VCaP (cell line): ENCODE data around the gene TRIM38.

ENCODE experiments used
- H3K27ac ChIP-seq: fragments of 450-650 bp; 2 replicates; pipeline ENCODE4 v1.5.1; 2017
- TF ChIP-seq, protein P1 (sequence below): fragments of 450-650 bp; conservative IDR thresholded peaks from 2 replicates; pipeline ENCODE4 v1.5.1; 2017; ENCODE audit warnings: mild to moderate bottlenecking, moderate library complexity

TRIM38 gene

DNA sequence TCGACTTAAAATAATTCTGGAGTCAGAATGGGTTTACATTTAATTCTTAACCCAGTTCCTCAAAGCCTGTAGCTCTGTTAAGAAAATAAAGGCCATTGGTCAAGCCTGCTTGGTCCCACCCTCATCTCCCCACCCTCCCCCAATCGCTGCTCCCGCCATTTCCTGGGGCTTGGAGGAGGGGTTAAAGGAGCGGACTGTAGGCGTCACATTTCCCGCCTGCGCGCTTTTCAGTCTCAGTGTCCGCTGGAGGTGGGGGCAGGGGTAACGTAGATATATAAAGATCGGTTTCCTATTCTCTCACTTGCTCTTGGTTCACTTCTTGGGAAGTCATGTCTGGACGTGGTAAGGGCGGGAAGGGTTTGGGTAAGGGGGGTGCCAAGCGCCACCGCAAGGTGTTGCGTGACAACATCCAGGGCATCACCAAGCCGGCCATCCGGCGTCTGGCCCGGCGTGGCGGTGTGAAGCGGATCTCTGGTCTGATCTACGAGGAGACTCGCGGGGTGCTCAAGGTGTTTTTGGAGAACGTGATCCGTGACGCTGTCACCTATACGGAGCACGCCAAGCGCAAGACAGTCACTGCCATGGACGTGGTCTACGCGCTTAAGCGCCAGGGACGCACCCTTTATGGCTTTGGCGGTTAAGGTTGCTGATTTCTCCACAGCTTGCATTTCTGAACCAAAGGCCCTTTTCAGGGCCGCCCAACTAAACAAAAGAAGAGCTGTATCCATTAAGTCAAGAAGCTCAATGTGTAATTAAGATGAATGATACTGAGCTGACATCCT is 58.9 kb downstream of the TRIM38 start:
- peak overlapping the region; percentile 99 for H3K27ac ChIP-seq
- TF ChIP-seq, protein P1, sequence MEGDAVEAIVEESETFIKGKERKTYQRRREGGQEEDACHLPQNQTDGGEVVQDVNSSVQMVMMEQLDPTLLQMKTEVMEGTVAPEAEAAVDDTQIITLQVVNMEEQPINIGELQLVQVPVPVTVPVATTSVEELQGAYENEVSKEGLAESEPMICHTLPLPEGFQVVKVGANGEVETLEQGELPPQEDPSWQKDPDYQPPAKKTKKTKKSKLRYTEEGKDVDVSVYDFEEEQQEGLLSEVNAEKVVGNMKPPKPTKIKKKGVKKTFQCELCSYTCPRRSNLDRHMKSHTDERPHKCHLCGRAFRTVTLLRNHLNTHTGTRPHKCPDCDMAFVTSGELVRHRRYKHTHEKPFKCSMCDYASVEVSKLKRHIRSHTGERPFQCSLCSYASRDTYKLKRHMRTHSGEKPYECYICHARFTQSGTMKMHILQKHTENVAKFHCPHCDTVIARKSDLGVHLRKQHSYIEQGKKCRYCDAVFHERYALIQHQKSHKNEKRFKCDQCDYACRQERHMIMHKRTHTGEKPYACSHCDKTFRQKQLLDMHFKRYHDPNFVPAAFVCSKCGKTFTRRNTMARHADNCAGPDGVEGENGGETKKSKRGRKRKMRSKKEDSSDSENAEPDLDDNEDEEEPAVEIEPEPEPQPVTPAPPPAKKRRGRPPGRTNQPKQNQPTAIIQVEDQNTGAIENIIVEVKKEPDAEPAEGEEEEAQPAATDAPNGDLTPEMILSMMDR, result no peak

DNA sequence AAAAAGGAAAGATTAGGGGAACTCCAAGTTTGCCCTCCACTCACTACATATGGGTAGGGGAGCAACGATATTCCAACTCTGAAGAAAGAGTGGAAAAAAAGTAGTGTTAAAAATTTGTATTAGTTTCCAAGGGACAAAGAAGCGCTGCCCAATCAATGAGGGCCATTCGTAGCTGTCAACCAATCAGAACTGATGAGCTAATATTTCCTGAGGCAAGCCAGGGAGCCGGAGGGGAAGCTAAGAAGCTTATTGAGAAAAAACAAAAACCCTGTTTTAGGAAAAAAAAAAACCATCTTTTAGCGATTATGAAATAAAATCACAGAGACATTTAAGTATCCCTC is 59.5 kb downstream of the TRIM38 start:
- TF ChIP-seq, protein P1, result no peak
- H3K27ac ChIP-seq, result peak overlapping the region; percentile 99

DNA sequence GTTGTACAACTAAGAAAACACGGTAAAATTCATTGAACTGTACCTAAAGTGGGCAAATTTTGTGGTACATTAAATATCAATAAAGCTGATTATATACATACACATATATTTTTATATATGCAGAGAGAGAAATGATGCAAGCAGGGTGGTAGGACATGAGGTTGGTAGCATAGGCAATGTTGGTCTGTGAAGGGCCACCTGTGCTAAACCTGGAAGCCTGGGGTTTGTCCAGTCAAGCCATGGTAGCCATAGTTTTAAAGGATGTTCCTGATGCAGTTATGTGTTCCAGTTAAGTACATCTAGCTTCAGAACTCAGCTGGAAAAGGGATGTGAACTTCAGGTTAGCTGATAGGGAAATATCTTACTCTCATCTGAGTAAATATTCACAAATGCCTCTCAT is 60.1 kb downstream of the TRIM38 start:
- TF ChIP-seq, protein P1, result no peak
- H3K27ac ChIP-seq, result peak overlapping the region; percentile 99

DNA sequence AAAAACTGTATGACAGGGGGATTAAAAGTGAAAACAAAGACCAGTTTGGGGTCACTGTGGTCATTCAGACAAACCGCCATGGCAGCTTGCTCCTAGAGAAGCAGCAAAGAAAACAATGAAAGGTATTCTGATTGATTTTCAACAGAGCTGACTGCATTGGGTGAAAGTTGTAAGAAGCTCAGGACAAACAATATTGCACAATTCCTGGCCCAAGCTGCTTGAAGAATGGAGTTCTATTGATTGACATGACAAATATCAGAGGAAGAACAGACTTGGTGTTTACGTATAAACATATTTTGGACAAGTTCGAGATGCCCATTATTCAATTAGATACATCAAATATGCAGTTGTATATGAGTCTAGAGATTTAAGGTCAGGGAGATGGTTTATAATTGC is 62.0 kb downstream of the TRIM38 start:
- H3K27ac ChIP-seq, result no peak overlapping the region
- TF ChIP-seq, protein P1, result no peak

DNA sequence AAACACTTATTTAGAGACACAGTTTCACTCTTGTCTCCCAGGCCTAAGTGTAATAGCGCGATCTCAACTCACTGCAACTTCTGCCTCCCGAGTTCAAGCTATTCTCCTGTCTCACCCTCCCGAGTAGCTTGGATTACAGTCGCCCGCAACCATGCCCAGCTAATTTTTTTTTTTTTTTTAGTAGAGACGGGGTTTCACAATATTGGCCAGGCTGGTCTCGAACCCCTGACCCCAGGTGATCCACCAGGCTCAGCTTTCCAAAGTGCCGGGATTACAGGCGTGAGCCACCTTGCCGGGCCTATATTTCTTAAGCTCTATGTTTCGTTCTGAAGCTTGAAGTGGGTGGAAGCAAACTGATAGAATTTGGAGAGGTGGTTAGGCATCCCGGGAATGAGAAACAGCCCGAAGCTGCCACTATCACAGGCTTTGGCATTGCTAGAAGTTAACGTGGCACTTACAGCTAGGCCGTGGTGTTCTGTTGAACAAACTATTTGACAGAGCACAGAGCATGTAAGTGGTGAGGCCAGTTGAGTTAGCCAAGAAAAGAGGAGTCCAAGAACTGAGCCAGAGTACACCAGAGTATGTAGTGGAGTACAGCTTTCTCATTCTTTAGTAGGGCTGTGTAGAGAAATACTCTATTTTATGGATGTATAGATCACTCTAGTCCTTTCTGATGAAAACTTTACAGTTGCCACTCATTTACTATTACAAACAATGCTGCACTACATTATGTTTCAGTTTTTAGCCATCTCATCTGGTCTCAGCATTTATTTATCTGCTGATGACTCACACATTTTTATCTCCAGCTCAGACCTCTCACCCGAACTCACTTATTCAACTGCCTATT is 62.7 kb downstream of the TRIM38 start:
- H3K27ac ChIP-seq, result peak overlapping the region; percentile 76
- TF ChIP-seq, protein P1, result no peak

DNA sequence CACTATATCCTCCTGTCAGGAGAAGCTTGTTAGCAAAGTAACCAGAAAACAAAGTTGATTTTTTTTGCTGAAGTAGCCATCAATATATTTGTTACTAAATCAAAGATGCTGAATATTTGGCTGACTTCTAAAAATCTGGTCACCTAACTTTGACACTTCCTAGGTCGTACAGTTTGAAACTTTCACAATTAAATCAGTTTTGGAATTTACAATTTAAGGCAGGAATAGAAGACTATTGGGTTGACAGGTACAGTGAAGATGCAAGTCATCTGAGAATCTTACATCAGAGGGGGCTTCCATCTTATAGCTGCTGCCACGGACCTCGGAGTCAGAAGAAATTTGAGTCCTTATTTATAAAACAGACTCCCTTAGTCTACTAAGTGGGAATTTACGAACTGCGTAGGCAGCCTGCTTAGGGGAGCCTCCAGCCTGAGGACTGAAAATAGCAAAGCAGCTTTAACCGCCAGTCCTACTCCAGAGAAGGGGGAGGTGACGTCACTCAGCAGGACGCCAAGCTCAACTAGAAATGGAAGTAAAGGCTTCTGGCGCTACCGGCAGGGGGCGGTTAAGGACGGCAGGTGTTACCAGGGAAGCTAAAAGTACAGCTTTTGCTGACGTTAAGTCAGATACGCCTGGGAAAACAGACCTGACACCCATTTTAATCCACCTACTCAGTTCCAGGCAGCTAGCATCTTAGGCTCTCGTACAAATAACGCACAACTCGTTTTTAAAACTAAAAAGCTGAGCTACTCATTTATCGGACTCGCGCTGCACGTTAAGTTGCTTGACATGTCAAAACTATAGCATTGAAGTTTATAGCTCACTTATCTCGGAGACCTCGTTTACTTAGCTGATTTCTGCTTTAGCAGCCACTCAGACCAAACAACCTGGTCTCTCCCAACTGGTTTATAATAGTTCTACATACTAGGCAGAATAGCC is 63.6 kb downstream of the TRIM38 start:
- TF ChIP-seq, protein P1, result peak; percentile 92
- H3K27ac ChIP-seq, result peak overlapping the region; percentile 76
